Measurements from ENCODE around the gene HIP1R.

The HIP1R gene

GRCh38 chr12:122880155-122880667 lies 45.0 kb downstream of the HIP1R start:
- Histone ChIP-seq H3K79me2 (ENCODE audit: insufficient read depth, low read depth) (peaks cover 90% of the 10 kb centered on the region), H3K9ac (no peak overlapping the region), H3K4me1 (ENCODE audit: low read depth, poor library complexity, severe bottlenecking) (peaks cover 97% of the 10 kb centered on the region), H3K36me3 (ENCODE audit: insufficient read depth) (no peaks in the 10 kb centered on the region), H3K4me2 (peak overlapping the region; percentile 85; the same call in 1 of the 2 replicates), H3K27ac (peak overlapping the region; percentile 62; the same call in 1 of the 2 replicates), H3K27me3 (ENCODE audit: insufficient read depth, low read depth) (no peaks in the 10 kb centered on the region), H3K4me3 (IDR thresholded peaks at IDR 0.05; ENCODE audit: insufficient read depth, low read depth, low read length) (no peak overlapping the region), H2AFZ (ENCODE audit: low read depth) (no peak overlapping the region), H4K20me1 (ENCODE audit: insufficient read depth) (no peaks in the 10 kb centered on the region)
- TF ChIP-seq, protein P1, sequence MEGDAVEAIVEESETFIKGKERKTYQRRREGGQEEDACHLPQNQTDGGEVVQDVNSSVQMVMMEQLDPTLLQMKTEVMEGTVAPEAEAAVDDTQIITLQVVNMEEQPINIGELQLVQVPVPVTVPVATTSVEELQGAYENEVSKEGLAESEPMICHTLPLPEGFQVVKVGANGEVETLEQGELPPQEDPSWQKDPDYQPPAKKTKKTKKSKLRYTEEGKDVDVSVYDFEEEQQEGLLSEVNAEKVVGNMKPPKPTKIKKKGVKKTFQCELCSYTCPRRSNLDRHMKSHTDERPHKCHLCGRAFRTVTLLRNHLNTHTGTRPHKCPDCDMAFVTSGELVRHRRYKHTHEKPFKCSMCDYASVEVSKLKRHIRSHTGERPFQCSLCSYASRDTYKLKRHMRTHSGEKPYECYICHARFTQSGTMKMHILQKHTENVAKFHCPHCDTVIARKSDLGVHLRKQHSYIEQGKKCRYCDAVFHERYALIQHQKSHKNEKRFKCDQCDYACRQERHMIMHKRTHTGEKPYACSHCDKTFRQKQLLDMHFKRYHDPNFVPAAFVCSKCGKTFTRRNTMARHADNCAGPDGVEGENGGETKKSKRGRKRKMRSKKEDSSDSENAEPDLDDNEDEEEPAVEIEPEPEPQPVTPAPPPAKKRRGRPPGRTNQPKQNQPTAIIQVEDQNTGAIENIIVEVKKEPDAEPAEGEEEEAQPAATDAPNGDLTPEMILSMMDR (conservative IDR thresholded peaks at IDR 0.05; ENCODE audit: low read depth, low read length) = no peak

GRCh38 chr12:122880668-122881067 lies 45.4 kb downstream of the HIP1R start:
- Histone ChIP-seq H2AFZ (ENCODE audit: low read depth) (no peak overlapping the region), H3K4me3 (IDR thresholded peaks at IDR 0.05; ENCODE audit: insufficient read depth, low read depth, low read length) (no peak overlapping the region), H3K79me2 (ENCODE audit: insufficient read depth, low read depth) (peaks cover 91% of the 10 kb centered on the region), H4K20me1 (ENCODE audit: insufficient read depth) (no peaks in the 10 kb centered on the region), H3K4me1 (ENCODE audit: low read depth, poor library complexity, severe bottlenecking) (peaks cover 95% of the 10 kb centered on the region), H3K4me2 (no peak overlapping the region), H3K27me3 (ENCODE audit: insufficient read depth, low read depth) (no peaks in the 10 kb centered on the region), H3K9ac (no peak overlapping the region), H3K36me3 (ENCODE audit: insufficient read depth) (no peaks in the 10 kb centered on the region), H3K27ac (no peak overlapping the region)
- TF ChIP-seq, protein P1 (conservative IDR thresholded peaks at IDR 0.05; ENCODE audit: low read depth, low read length) = no peak

DNA sequence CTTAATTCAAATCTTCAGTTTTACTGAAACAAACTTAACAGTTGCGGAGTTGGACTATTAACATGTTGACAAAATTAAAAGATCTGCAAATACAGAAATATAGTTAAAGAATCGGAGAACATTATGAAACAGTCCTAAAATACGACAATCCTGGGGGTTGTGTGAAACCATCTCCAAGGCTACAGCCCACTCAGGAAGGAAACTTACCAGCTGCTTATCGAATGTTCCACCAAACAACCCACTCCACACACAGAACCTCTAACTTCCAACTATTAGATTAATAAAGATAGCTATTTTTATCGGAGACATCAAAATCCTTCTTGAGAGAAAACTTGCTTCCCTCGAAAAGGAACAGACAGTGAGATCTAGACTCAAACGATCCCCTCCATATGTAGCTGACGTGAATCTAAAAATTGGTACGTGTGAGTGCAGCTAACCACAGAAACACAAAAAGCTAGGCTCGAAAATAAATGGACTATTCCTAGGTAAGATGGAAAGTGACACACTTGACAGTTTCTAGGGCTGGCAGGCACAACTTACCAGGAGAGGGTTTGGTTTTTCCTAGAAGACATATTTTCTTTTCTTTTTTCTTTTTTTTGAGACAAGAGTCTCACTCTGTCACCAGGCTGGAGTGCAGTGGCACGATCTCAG lies 47.8 kb downstream of the HIP1R start:
- Histone ChIP-seq H3K36me3 (ENCODE audit: insufficient read depth) (no peaks in the 10 kb centered on the region), H3K27me3 (ENCODE audit: insufficient read depth, low read depth) (no peaks in the 10 kb centered on the region), H3K4me1 (ENCODE audit: low read depth, poor library complexity, severe bottlenecking) (peaks cover 93% of the 10 kb centered on the region), H3K27ac (no peak overlapping the region), H3K9ac (no peak overlapping the region), H3K79me2 (ENCODE audit: insufficient read depth, low read depth) (peaks cover 90% of the 10 kb centered on the region), H3K4me2 (no peak overlapping the region), H2AFZ (ENCODE audit: low read depth) (no peak overlapping the region), H3K4me3 (IDR thresholded peaks at IDR 0.05; ENCODE audit: insufficient read depth, low read depth, low read length) (no peak overlapping the region), H4K20me1 (ENCODE audit: insufficient read depth) (no peaks in the 10 kb centered on the region)
- TF ChIP-seq, protein P1 (conservative IDR thresholded peaks at IDR 0.05; ENCODE audit: low read depth, low read length) = no peak

DNA sequence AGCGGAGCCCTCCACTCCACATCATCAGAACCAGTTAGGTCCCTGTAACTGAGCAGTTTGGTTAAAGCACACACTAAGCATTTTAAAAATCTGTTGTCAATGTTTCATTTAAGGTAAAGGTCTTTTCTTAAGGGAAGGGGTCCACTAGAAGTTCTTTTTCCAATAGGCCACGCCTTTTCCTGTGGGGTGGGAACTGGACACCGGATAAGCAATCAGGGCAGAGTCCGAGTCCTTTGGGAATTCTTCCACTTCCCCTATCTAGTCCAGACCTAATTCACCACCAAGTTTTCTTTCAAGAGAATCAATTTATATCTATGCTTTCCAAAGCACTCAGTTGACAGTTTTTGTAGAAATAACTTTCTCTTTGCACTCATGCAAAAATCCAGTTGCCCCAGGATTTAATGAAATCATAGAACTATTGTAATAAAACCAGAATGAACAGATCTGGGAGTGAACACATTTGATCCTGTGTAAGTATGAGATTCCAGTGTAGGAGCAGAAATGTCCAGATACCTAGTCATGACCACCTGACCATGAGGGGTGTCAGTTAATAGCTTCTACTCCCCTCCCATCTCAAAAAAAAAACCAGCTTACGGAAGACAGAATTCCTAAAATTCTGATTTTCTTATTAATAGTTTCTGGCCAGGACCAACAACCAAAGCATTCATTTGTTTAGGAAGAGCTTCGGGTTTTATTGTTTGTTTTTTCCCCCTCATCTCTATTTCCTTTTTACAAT lies 49.0 kb downstream of the HIP1R start:
- peaks cover 93% of the 10 kb centered on the region for H3K4me1 ChIP-seq (ENCODE audit: low read depth, poor library complexity, severe bottlenecking)
- peaks cover 83% of the 10 kb centered on the region for H3K79me2 ChIP-seq (ENCODE audit: insufficient read depth, low read depth)
- H2AFZ ChIP-seq (ENCODE audit: low read depth) = no peak overlapping the region
- no peak overlapping the region for H3K9ac ChIP-seq
- H3K27me3 ChIP-seq (ENCODE audit: insufficient read depth, low read depth) = no peaks in the 10 kb centered on the region
- TF ChIP-seq, protein P1 (conservative IDR thresholded peaks at IDR 0.05; ENCODE audit: low read depth, low read length) = no peak
- H3K36me3 ChIP-seq (ENCODE audit: insufficient read depth) = no peaks in the 10 kb centered on the region
- H3K4me2 ChIP-seq = no peak overlapping the region
- no peaks in the 10 kb centered on the region for H4K20me1 ChIP-seq (ENCODE audit: insufficient read depth)
- H3K27ac ChIP-seq = no peak overlapping the region
- no peak overlapping the region for H3K4me3 ChIP-seq (IDR thresholded peaks at IDR 0.05; ENCODE audit: insufficient read depth, low read depth, low read length)
